Ramos (cell line): ENCODE data around the gene TNC.

Source experiments
- in situ Hi-C: fragments of 300-500 bp; cut with MboI; formaldehyde crosslinking; loops from one replicate; pipeline ENCODE4 v1.14.3; 2022; ENCODE audit warnings: low sequenced_read_pairs; ENCODE audit not compliant: unreplicated experiment

The TNC gene

DNA sequence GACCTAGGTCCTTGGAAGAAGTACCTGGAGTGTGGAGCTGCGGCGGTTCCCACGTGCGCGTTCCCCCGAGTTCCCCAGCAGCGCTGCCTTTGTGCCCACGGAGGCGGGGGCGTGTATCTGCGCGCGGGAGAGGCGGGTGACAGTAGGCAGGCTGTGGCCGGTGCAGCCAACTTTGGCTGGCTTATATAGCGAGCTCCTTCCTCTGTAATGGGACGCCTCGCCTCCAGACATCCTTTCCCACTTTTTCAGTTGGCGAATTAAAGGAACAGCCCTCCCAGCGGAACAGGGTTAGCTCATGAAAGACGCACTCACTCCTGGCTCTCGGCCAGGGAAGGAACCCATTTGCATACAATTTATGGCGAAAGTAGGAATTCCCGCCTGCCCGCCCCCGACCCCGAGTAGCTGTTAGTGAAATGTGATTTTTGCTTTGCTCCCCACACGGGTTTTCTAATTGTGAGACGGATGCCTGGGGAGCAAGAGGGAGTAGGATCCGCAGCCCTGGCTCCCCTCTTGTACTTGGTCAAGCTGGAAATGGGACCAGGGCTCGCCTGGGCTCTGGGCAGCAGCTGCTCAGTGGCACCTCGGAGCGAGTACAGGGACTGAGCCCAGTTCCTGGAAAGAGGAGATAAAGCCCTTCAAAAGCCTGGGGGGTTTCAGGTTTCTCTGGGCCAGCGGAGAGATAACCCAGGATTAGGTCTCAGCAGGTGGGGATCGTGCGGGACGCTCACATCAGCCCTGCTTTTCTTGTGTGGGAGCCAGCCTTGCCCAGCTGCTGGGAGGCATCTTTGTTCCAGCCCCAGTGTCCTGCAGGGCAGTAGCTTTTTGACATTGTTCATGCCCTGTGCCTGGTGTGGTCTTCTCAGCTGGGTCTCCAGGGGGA is at the start of gene TNC:
Gene TNC (minus strand): TSS at position 159 of the 880 bp plus-strand sequence. CDS start 27,139 bp downstream, outside the sequence.
- in situ Hi-C loops = no loop called here

- in situ Hi-C loops = no loop called here
Measured at GRCh38 chr9:115167175-115167574, 49.2 kb upstream of the TNC start.

DNA sequence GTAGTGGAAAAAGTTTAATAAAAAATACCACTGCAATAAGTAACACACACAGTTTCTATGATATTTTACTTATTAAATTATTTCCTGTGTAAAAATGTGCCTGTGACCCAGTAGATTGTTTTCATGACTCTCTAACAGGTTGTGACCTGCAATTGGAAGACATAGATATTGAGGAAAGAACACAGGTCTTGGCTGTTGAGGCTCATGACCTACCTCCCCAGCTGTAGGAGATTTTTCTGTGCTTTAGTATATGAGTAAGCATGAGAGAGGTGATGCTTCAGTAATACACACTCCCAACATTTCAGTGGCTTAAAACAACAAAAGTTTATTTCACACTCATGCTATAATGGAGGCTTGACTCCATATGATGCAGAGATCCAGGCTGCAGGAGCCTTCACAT is 47.3 kb upstream of the TNC start:
- in situ Hi-C loops = no loop called here

DNA sequence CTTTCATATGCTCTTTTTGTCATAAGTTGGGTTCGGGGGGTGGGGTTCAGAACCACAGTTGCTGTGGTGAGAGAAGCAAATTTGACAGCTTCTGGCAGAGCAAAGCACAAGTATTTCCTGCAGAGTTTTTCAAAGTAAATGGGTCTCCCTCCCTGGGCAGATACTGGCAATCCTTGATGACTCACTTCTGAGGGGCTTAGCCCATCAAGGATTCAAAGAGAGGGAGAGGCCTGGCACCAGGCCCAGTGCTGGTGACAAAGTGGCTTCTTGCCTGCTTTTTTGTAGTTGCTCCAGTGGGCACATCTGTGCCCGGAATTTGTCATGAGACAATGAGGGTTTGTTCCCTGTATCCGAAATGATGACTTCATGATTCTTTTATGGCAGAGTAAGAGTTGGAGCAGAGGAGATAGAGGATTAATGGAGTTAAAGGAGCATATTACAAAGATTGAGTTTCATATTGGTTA is 46.6 kb upstream of the TNC start:
- in situ Hi-C loops = no loop called here

GRCh38 chr9:115162946-115163345 is 45.0 kb upstream of the TNC start:
- in situ Hi-C loops = no loop called here

DNA sequence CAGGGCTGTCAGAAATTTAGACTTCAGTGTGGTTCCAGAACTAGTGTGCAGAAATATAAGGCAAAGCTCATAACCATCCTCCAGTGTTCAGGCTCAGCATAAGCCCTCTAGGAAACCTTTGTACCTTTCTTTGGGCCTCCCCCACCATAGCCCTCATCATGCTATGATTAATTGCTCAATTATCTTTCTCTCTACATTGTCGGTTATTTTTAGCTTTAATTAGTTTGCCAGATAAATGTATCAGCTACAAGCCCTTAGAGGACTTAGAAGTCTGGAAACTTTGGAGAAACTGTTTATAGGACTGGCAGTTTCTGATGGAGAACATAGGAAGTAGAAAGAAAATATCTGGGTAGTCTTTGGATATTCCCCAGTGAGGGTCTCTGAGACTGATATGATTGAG is 43.5 kb upstream of the TNC start:
- in situ Hi-C loops = no loop called here

GRCh38 chr9:115158661-115159481 is 40.9 kb upstream of the TNC start:
- in situ Hi-C loops = no loop called here

GRCh38 chr9:115157245-115157674 is 39.3 kb upstream of the TNC start:
- in situ Hi-C loops = no loop called here

GRCh38 chr9:115155037-115155436 is 37.1 kb upstream of the TNC start:
- in situ Hi-C loops = no loop called here

DNA sequence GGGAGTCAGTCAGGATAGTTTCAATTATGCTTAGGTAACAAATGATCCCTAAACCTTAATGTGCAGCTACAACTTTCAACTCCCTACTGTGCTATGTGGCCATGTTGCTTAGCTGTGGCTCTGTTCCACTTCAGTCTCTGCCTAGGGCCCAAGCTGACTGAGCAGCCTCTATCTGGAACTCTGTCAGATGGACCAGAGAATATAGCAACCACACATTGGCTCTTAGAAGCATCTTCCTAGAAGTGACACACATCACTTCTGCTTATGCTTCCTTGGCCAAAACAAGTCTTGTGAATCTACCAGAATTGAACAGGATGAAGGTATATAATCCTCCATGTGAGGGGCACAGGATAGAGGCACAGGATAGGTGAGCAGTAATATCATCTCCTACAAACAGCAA is 36.7 kb upstream of the TNC start:
- in situ Hi-C loops = no loop called here

DNA sequence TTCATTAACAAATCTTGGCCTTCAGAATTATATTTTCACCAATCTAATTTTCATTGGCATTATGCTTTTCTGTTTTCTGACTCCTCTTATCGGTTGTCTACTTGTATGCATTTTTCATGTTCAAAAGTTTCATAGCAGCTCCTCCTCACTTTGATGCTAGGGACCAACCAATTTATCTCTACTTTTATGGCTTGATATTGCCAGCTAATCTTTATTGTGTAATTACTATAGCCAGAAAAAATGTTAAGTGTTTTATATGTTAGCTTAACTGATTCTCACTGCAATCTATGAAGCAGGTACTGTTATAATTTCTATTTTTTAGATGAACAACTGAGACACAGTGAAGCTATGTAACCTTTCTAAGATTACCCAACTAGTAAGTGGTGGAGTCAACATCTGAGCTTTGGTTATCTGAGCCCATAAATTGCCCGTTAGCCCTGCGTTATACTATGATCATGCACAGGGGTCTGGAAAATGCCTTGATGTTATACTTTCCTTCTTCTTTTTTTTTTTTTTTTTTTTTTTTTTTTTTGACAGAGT is 34.4 kb upstream of the TNC start:
- in situ Hi-C loops = no loop called here

DNA sequence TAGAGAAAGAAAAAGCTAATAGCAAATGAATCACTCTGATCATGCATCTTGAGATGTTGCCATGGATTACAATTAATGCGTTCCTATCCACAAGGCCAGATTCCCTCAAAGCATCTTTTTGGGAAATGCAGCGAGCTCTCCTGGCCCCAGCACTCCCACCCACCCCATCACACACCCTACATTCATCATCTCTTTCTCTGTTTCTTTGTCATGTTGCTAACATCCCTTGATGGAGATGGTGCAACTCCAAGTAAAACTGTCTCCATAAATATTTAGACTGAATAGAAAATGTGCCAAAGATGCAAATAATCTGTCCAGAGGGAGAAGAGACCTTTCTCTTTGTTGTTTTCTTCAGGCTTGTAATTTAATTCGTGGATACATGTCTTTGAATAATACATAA is 30.8 kb upstream of the TNC start:
- in situ Hi-C loops = no loop called here

DNA sequence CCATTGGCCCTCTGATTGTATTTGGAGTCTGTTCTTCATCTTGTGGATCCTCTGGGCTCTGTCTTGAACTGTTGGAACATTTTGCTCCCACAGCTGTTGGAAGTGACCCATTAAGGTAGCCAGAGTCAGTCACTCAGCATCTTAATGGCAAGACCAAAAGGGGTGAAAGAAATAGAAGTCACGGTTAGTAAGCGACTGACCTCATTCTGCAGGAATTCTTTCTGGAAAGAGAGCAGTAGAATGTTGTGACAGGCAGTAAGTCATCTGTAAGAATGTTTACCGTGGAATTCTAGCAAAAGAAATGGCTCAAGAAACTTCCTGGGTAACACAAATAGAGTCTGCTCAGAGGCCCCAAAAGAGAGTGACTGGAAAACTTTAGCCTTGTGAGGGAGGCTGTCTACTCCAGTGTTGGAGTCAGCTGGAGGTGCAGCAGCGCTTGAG is 28.6 kb upstream of the TNC start:
- in situ Hi-C loops = no loop called here

DNA sequence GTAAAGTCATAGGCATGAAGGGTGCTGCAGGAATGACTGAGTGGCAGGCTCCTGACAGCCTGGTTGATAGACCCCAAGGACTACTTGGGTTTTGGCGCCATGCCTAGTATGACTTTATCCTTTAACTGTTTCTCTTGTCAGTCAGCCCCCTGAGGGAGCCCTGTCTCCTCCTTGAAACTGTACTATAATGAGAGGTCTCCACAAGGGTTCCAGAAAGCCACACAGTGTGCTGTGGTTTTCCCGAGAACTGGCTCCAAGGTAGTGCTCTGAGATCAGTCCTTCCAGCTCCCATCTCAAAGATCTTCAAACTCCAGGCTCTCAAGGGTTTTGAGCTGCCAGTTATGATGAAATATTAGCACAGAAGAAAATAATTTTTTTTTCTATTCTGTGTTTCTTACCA is 26.7 kb upstream of the TNC start:
- in situ Hi-C loops = no loop called here

DNA sequence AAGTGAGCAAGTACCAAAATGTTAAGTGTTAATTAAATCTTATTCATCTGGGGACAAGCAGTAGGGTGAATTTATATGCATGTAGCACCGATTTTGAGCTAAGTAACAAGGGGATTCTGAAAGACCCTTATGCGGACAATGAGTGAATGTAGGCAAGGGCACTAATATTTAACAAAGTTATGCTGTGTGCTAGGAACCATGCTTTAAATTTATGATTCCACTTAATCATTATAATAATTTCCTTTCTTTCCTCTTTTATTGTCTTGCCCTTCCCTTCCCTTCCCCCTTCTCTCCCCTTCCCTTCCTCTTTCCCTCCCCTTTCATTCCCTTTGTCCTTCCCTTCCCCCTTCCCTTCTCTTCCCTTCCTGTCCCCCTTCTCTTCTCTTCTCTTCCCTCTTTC is 25.7 kb upstream of the TNC start:
- in situ Hi-C loops = no loop called here

DNA sequence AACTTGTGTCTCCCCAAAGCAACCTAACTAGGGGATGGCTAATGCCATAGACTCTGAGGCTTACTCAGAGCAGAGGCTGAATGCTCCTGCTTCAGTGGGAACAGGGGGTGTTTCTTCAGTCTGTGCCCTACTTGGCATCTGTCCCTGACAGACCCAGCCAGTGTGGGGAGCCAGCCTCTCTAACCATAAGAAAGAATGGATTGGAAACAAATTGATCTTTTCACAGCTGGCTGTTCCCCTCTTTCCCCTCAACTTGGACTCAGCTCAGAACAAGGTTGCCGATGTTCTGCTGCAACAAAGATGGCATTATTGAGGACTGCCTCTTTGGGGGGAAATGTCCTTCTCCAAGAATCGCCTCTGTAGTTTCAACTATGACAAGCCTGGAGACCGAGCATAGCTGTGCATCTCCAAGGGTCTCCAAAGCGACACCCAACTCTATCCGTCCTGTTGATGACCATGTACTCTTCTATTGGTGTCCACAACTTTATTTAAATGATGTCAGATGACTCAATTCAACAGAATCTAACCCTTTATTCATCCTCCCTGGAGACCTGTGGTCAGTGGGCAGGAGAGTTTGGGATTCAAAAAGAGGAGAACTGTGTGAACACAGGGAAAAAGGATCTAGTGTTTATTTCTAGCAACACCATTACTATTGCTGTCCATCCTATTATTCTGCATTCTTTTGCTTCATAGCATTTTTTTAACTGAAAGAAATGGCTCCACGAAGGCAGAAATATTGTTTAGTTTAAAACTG is 24.7 kb upstream of the TNC start:
- in situ Hi-C loops = no loop called here

GRCh38 chr9:115142090-115142489 is 24.1 kb upstream of the TNC start:
- in situ Hi-C loops = no loop called here

GRCh38 chr9:115141612-115142011 is 23.7 kb upstream of the TNC start:
- in situ Hi-C loops = no loop called here

- in situ Hi-C loops = no loop called here
Measured at GRCh38 chr9:115138151-115138550, 20.2 kb upstream of the TNC start.

DNA sequence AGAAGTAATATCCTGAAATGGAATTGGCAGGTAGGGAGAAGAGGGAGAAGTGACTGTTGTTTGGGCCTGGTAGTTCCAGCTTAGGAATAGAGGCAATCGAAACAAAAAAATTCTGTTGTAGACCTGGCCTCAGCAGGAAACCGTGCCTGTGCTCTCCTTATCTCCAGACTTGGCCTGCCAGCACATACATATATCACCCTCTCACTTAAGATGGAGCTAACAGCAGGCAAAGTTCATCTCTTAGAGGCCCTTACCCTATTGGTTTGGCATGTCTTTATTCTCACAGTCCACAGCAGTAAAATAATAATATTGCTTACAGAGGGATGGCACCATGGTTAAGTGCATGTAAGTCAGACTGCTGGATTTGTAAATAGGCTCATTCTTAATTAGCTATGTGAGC is 19.6 kb upstream of the TNC start:
- in situ Hi-C loops = no loop called here
